Hypothalamus (tissue), 51 donors: ENCODE data around the gene PLXNB2.
A peak's percentile ranks its signal among the peaks of the same experiment; 100 is the strongest.
"Not testable (repeated sequence)": the region's sequence is repeated elsewhere in the genome, so short reads cannot be mapped to it uniquely, and the experiment has no call there.

ENCODE experiments used
- DNase-seq, 51 donors: peaks; one replicate each; lab custom pipeline; 2025; lab: John Stamatoyannopoulos, UW

PLXNB2 gene

GRCh38 chr22:50306753-50307749 is at the start of gene PLXNB2:
PLXNB2 (minus strand) TSS chr22:50307646; CDS start chr22:50290584, 17,062 bp downstream.
- DNase-seq = peak in 47 of 51 donors; percentile 12 to 85 (median 64)

DNA sequence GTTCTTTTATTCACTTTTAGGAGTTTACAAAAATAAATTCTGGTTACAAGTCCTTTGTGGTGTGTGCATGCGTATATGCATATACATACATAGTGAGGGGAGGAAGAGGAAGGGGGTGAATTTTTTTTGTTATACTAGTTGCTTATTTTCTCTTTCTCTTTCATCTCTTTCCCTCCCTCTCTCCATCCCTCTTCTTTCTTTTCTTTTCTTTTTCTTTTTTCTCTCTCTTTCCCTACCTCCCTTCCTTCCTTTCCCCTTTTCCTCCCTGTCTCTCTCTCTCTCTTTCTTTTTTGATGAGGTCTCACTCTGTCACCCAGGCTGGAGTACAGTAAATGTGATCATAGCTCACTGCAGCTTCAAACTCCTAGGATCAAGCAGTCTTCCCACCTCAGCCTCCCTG is 49.8 kb upstream of the PLXNB2 start:
- no peak for DNase-seq

GRCh38 chr22:50356186-50356585 is 48.7 kb upstream of the PLXNB2 start:
- DNase-seq = no peak

GRCh38 chr22:50348058-50348457 is 40.6 kb upstream of the PLXNB2 start:
- DNase-seq = no peak

DNA sequence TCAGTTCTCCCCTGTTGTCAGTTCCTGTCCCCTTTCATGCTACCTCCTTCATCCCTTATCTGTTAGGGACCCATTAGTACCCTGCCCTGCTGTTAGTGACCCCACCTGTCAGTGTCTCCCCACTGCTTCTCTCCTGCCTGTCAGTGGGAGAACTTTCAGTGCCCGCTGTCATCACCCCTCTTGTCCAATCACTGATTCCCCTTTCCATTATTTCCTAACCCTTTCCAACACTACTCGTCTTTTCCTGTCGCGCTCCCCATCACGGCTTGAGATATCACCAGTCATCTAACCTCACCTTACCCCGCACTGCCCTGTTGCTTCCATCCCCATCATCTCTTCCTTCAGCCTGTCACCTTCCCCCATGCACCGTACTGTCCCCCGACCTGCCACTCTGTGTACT is 39.7 kb upstream of the PLXNB2 start:
- DNase-seq = no peak

DNA sequence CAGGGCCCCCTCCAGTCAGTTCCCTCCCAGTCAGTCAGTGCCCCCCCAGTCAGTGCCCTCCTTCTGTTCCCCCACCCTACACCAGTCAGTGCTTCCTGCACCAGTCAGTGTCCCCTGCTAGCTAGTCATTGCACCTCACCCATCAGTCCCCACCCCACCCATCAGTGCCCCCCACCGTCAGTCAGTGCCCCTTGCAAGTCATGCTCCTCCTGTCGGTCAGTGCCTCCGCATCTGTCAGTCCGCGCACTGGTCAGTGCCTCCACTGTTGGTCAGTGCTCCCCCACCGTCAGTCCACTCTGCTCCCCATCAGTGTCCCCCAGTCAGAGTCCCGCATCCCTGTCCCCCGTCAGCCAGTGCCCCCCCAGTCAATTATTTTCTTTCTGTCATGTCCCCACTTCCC is 39.0 kb upstream of the PLXNB2 start:
- peak in 1 of 51 donors; percentile 6 for DNase-seq

DNA sequence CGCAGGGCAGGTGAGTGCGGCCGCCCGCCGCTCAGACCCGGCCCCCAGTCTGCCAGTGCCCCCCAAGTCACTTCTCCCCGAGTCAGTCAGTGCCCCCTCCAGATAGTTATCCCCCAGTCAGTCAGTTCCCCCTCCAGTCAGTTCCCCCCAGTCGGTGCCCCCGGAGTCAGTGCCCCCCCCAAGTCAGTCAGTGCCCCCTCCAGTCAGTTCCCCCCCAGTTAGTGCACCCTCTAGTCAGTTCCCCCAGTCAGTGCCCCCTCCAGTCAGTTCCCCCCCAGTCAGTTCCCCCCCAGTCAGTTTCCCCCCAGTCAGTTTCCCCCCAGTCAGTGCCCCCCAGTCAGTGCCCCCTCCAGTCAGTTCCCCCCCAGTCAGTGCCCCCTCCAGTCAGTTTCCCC is 36.1 kb upstream of the PLXNB2 start:
- DNase-seq = no peak

DNA sequence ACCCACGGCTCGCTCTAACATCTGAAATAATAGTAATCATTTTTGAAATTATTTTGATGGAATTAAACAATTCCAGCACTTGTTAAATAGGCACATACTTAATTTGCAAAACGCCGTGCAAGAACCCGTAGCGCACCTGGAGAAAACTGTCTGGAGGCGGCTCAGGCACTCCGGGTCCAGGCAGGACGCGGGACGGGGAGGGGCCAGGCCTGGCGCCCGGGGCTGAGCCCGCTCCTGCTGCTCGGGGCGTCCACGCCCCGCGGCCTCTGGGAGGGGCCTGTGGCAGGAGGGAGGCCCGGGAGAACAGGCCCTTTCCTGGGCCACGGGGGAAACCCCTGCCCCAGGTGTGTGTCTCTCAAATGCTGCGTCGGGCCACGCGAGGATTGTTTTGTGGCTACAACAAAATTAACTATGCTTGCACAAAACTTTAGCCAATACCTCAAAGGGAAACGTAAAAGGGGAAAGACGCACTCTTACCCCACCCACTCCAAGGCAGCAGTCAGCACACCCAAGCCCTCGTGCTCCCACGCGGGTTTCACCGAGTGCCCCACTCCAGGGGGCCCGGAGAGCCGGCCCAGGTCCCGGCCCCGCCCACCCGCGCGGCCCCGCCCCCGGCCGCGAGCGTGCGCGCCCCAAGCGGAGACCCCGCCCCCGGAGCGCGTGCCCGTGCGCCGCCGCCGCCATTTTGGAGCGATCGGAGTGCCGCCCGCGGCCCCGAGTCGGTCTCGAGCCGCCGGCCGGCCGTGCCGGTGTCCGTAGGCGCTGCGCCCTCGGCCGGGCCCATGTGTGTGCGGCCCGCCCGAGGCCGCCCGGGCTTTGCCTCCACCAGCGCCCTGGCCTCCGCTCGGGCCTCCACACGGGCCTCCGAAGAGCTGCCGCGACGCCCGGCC is 35.5 kb upstream of the PLXNB2 start, which contains the start of gene PPP6R2:
PPP6R2 (plus strand) TSS at position 677 of the 890 bp plus-strand sequence. CDS start 50,582 bp downstream, outside the sequence.
- peak in 49 of 51 donors; percentile 17 to 91 (median 66) for DNase-seq

- DNase-seq = peak in 50 of 51 donors; percentile 19 to 90 (median 73)
Observed at GRCh38 chr22:50341977-50342650, 34.7 kb upstream of the PLXNB2 start.

- no peak for DNase-seq
Observed at GRCh38 chr22:50339945-50340879, 32.8 kb upstream of the PLXNB2 start.

GRCh38 chr22:50338860-50339462 is 31.5 kb upstream of the PLXNB2 start:
- no peak for DNase-seq

- DNase-seq = no peak
Observed at GRCh38 chr22:50338042-50338573, 30.7 kb upstream of the PLXNB2 start.

GRCh38 chr22:50337262-50338041 is 30.0 kb upstream of the PLXNB2 start:
- no peak for DNase-seq

GRCh38 chr22:50334433-50334832 is 27.0 kb upstream of the PLXNB2 start:
- DNase-seq = not testable (repeated sequence)

- DNase-seq = no peak
Observed at GRCh38 chr22:50329236-50329635, 21.8 kb upstream of the PLXNB2 start.

DNA sequence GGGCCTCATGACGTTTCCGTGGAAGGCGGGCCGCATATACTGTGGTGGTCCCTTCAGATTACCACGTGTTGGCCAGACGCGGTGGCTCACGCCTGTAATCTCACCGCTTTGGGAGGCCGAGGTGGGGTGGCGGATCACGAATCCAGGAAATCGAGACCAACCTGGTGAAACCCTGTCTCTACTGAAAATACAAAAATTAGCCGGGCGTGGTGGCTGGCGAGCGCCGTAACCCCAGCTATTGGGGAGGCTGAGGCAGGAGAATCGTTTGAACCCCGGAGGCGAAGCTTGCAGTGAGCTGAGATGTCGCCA is 20.2 kb upstream of the PLXNB2 start:
- no peak for DNase-seq

DNA sequence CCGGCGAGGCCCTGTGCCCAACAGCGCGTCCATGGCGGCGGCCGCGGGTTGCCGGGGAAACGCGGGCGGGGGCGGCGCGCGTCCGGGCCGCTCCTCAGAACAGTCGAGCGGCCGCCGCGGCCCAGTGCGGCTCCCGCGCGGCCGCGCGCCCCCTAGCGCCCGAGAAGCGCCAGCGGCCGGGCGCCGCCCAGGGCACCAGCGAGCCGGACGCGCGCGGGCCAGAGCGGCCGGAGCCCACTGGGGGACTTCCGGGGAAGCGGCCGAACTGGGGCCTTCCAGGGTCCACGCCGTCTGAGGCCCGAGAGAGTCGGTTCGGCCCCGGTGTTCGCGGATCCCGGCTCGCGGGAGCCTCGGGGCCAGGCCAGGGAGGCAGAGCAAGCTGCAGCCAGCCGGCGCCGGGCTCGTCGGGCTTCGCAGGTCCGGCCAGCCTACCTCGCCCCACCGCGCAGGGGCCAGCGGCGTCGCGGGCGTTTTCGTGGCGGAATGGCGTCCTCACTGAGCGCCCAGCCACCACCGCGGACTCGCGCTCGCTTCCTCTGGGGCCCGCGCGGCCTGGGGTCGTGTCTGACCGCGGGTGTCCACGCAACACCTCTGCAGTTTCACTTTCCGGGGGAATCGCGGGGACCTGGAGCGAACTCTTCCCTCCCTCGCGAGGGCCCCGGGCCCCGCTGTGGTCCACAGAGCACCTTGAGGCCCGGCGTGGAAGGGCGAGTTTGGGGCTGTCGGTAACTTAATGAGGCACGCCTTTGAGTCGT is 19.7 kb upstream of the PLXNB2 start, which contains the start of gene DENND6B:
DENND6B (minus strand) TSS at position 57 of the 755 bp plus-strand sequence; CDS start at position 33, 24 bp downstream.
- DNase-seq = peak in 45 of 51 donors; percentile 23 to 90 (median 70)
